ENCODE data around the gene ACOX2.

DNA sequence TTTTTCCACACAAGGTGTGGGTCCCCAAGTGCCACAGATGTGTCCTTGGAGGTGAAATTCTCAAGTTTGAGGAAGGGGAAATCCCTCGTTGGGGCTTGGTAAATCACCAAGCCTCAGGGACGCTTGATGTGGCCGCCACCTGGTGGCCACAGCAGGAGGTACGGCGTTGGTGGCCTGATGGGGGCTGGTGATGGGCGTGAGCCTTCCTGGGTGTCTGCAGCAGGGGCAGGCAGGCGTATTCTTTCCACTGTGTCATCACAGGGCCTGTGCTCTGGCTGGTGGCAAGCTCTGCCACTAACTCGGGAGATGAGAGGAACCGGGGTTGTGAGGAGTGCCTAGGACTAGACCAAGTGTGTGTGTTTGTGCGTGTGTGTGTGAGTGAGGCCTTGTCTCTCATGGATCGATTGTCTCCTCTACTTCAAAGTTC lies 4.2 kb downstream of the ACOX2 start:
- no peak for TF ChIP-seq GATA2 (IDR thresholded peaks at IDR 0.05; ENCODE audit: low read depth, low read length)
- TF ChIP-seq GATA3 (IDR thresholded peaks at IDR 0.05; ENCODE audit: low read depth, low read length), result no peak

Measured in SH-SY5Y (cell line).